Endothelial cell of umbilical vein (primary cell): ENCODE data around the gene BCL7A. TPM values are rescaled to one million over a fixed set of nuclear protein-coding genes. Genes with fewer than 3 reads are reported as not detected.

Source experiments
- BruUV-seq: library from RNA; stranded (reverse); fragments of 400-500 nt; replicated peaks from 2 replicates; lab custom pipeline; 2021; lab: Mats Ljungman, UMichigan
- CTCF ChIA-PET: fragments of 300-600, 350-600 bp; sonication (Branson Sonifier 250); formaldehyde crosslinking; loops from one replicate; lab custom pipeline; 2021; ENCODE audit warnings: antibody characterized with exemption, inconsistent platforms; lab: Charles Lee
- POLR2A ChIA-PET: fragments of 300-600, 350-600 bp; sonication (Branson Sonifier 250); formaldehyde crosslinking; loops from one replicate; lab custom pipeline; 2021; ENCODE audit warnings: antibody characterized with exemption, inconsistent platforms; lab: Charles Lee
- DNase-seq: peaks from one replicate; pipeline ENCODE4 v3.0.0-alpha.2; 2011; ENCODE audit warnings: low read depth, low spot score
- FAIRE-seq: peaks from 2 replicates; lab custom pipeline; 2011; peaks lifted over from hg19 to GRCh38; lab: Jason Lieb, UNC
- H2AFZ ChIP-seq: 2 replicates; pipeline ENCODE4 v1.6.0; 2012; ENCODE audit warnings: low read depth, low read length, control low read depth, inconsistent platforms
- H3K27ac ChIP-seq: 2 replicates; pipeline ENCODE4 v1.5.1; 2011; ENCODE audit warnings: low read depth, mild to moderate bottlenecking, control low read depth, low read length, moderate library complexity; ENCODE audit not compliant: insufficient read depth
- H3K27me3 ChIP-seq, 2 experiments: 2 replicates each; pipeline versions ENCODE4 v1.6.0 to v1.6.1; 2011; ENCODE audit warnings: low read length in 2 of 2, mixed read lengths in 1 of 2; ENCODE audit not compliant: control insufficient read depth in 2 of 2, insufficient read depth in 2 of 2
- H3K36me3 ChIP-seq, 2 experiments: 2 replicates in 1 of 2; 3 replicates in 1 of 2; pipeline ENCODE4 v1.5.1; 2011; ENCODE audit warnings: low read length in 2 of 2, mild to moderate bottlenecking in 1 of 2, moderate library complexity in 1 of 2; ENCODE audit not compliant: control insufficient read depth in 2 of 2, insufficient read depth in 2 of 2; ENCODE audit errors: extremely low read depth in 1 of 2
- H3K4me1 ChIP-seq: 3 replicates; pipeline ENCODE4 v1.5.1; 2011; ENCODE audit warnings: mild to moderate bottlenecking, low read length; ENCODE audit not compliant: control insufficient read depth, insufficient read depth; ENCODE audit errors: extremely low read depth
- H3K4me2 ChIP-seq: 2 replicates; pipeline ENCODE4 v1.6.1; 2011; ENCODE audit warnings: low read length, control low read depth, mixed read lengths; ENCODE audit not compliant: insufficient read depth
- H3K4me3 ChIP-seq, 3 experiments: fragments of 200-600 bp in 1 of 3; sonication (generic), shearing (Covaris generic) in 1 of 3; replicated peaks in 1 of 3; 2 replicates each; pipeline ENCODE4 v1.5.1; 2011 to 2016; ENCODE audit warnings: control low read depth in 3 of 3, low read length in 3 of 3, mild to moderate bottlenecking in 2 of 3, inconsistent platforms in 1 of 3, low read depth in 1 of 3, moderate library complexity in 1 of 3; ENCODE audit not compliant: insufficient read depth in 1 of 3
- H3K79me2 ChIP-seq: 2 replicates; pipeline ENCODE4 v1.6.0; 2012; ENCODE audit warnings: low read length, inconsistent platforms; ENCODE audit not compliant: control insufficient read depth, insufficient read depth
- H3K9ac ChIP-seq: replicated peaks from 2 replicates; pipeline ENCODE3; 2011; ENCODE audit warnings: low read length, control low read depth; ENCODE audit not compliant: insufficient read depth; ENCODE audit errors: extremely low read depth
- H3K9me1 ChIP-seq: replicated peaks from 3 replicates; pipeline ENCODE4 v1.6.0; 2011; ENCODE audit warnings: mild to moderate bottlenecking, low read length; ENCODE audit not compliant: control insufficient read depth, insufficient read depth; ENCODE audit errors: extremely low read depth
- H3K9me3 ChIP-seq: replicated peaks from 2 replicates; pipeline ENCODE4 v1.5.1; 2012; ENCODE audit warnings: low read length, inconsistent platforms; ENCODE audit not compliant: control insufficient read depth, insufficient read depth
- H4K20me1 ChIP-seq: replicated peaks from 2 replicates; pipeline ENCODE3; 2011; ENCODE audit warnings: mild to moderate bottlenecking, low read length; ENCODE audit not compliant: control insufficient read depth, insufficient read depth; ENCODE audit errors: extremely low read depth
- CTCF ChIP-seq, 2 donors: IDR thresholded peaks; 1 replicate in 1 of 2; 2 replicates in 1 of 2; pipeline ENCODE4 v1.5.1; 2011; ENCODE audit warnings: low read length in 2 of 2, mild to moderate bottlenecking in 2 of 2, moderate library complexity in 2 of 2, control low read depth in 1 of 2, inconsistent platforms in 1 of 2, low read depth in 1 of 2; ENCODE audit not compliant: insufficient read depth in 1 of 2; ENCODE audit errors: extremely low read depth in 1 of 2
- EZH2 ChIP-seq: IDR thresholded peaks from 2 replicates; pipeline ENCODE4 v1.6.1; 2012; ENCODE audit warnings: borderline replicate concordance, low read depth, mild to moderate bottlenecking, moderate library complexity, low read length, inconsistent platforms; ENCODE audit not compliant: severe bottlenecking
- FOS ChIP-seq: IDR thresholded peaks from 2 replicates; pipeline ENCODE4 v1.6.1; 2011; ENCODE audit warnings: mild to moderate bottlenecking, low read length, moderate library complexity, borderline replicate concordance; ENCODE audit not compliant: insufficient read depth
- GATA2 ChIP-seq: IDR thresholded peaks from 2 replicates; pipeline ENCODE4 v1.7.0; 2011; ENCODE audit warnings: low read depth, mild to moderate bottlenecking, moderate library complexity, mixed read lengths, low read length; ENCODE audit not compliant: insufficient read length, insufficient read depth
- JUN ChIP-seq: IDR thresholded peaks from 2 replicates; pipeline ENCODE4 v1.6.1; 2011; ENCODE audit warnings: borderline replicate concordance, low read depth; ENCODE audit not compliant: insufficient read length, insufficient read depth
- MAX ChIP-seq: IDR thresholded peaks from 2 replicates; pipeline ENCODE4 v1.6.1; 2011; ENCODE audit not compliant: insufficient read depth, insufficient read length
- MYC ChIP-seq: IDR thresholded peaks from one replicate; pipeline ENCODE4 v1.6.1; 2011; ENCODE audit warnings: mild to moderate bottlenecking, low read depth, low read length
- POLR2A ChIP-seq: IDR thresholded peaks from 2 replicates; pipeline ENCODE4 v1.6.1; 2012; ENCODE audit warnings: low read depth, mild to moderate bottlenecking, control low read depth, low read length
- POLR2AphosphoS5 ChIP-seq: IDR thresholded peaks from 2 replicates; pipeline ENCODE4 v1.6.1; 2012; ENCODE audit warnings: low read depth, mild to moderate bottlenecking, control low read depth, low read length, moderate library complexity; ENCODE audit not compliant: insufficient read depth
- dilution Hi-C: fragments of 300-500 bp; cut with MboI; formaldehyde crosslinking; loops from one replicate; pipeline ENCODE4 v1.15.0; 2019; ENCODE audit warnings: low sequenced_read_pairs; ENCODE audit not compliant: extremely low pct_ligation_motif_present
- intact Hi-C: fragments of 100-400 bp; cut with micrococcal nuclease; formaldehyde crosslinking; loops from one replicate; pipeline ENCODE4 v1.10.0; 2022
- polyA plus RNA-seq, 4 experiments: library from polyadenylated mRNA; depleted of rRNA in 3 of 4; stranded (reverse) in 3 of 4; unstranded in 1 of 4; fragments of >200 nt; gene quantifications; 2 replicates each; pipeline versions ENCODE4 v1.2.1 to v1.2.3, GENCODE V29; 2011 to 2012; ENCODE audit warnings: missing spikeins in 1 of 4
- total RNA-seq: library from RNA; stranded (reverse); gene quantifications from 2 replicates; pipeline ENCODE4 v1.2.3, GENCODE V29; 2021

Gene BCL7A
- total and polyA plus RNA-seq, 2 donors (not counting 3 experiments of a cell fraction or from before 2014, with no cell fraction given): 9.7 to 11.1 TPM

- POLR2A ChIA-PET: interaction anchor here (1.4 kb wide), 1 partner anchor 13 kb away, joined by 6 read pairs; the partner anchor contains the start of gene MLXIP
- H3K4me2 ChIP-seq: peak overlapping the region; percentile 53
- CTCF ChIA-PET: interaction anchor here (0.8 to 4.6 kb wide), 4 partner anchors 11 to 58 kb away, joined by 3 to 40 read pairs (median 18); partner anchors contain the start of gene MLXIP
- TF ChIP-seq EZH2 (no peak), POLR2AphosphoS5 (peak; percentile 70), FOS (peak; percentile 59), CTCF (IDR thresholded peaks at IDR 0.05; ENCODE audit: extremely low read depth in 1 of 2, insufficient read depth in 1 of 2, low read depth in 1 of 2, low read length in 2 of 2) (no peak), MAX (no peak), POLR2A (no peak), GATA2 (no peak), MYC (no peak), JUN (no peak)
- H3K9ac ChIP-seq: no peak overlapping the region
- no peaks in the 10 kb centered on the region for H3K27me3 ChIP-seq
- peaks cover 37% of the 10 kb centered on the region for H3K4me1 ChIP-seq
- no peaks in the 10 kb centered on the region for H3K9me3 ChIP-seq
- H3K9me1 ChIP-seq: no peaks in the 10 kb centered on the region
- H3K4me3 ChIP-seq: no peak overlapping the region
- BruUV-seq: no TSS peak
- H2AFZ ChIP-seq: no peak overlapping the region
- intact Hi-C loops (loop anchor here (1.0 to 5.0 kb wide), 2 partner anchors 13 to 42 kb away; partner anchors contain the start of gene MLXIP), dilution Hi-C loops (no loop called here)
- FAIRE-seq (peak; percentile 87), DNase-seq (peak; percentile 69)
- H3K27ac ChIP-seq: peak overlapping the region; percentile 60
- no peaks in the 10 kb centered on the region for H4K20me1 ChIP-seq
- H3K79me2 ChIP-seq: no peaks in the 10 kb centered on the region
- no peaks in the 10 kb centered on the region for H3K36me3 ChIP-seq
Measured at GRCh38 chr12:122064780-122065588, 43.3 kb downstream of the BCL7A start.
